Suprapubic skin (tissue), 4 donors: Measurements from ENCODE around the gene SLC25A40. TPM values are rescaled to one million over a fixed set of nuclear protein-coding genes. Genes with fewer than 3 reads are reported as not detected.

Experiments
- DNase-seq, 2 donors: peaks; one replicate each; pipeline ENCODE4 v3.0.0-alpha.2; 2019; ENCODE audit warnings: low spot score in 2 of 2
- H3K27ac ChIP-seq: fragments of 200-600 bp; sonication (generic); one replicate; pipeline ENCODE4 v1.5.1; 2019
- H3K27me3 ChIP-seq: fragments of 200-600 bp; sonication (generic); one replicate; pipeline ENCODE4 v1.5.1; 2019
- H3K36me3 ChIP-seq: fragments of 200-600 bp; sonication (generic); one replicate; pipeline ENCODE4 v1.5.1; 2019
- H3K4me1 ChIP-seq: fragments of 200-600 bp; sonication (generic); one replicate; pipeline ENCODE4 v1.5.1; 2019
- H3K4me3 ChIP-seq: fragments of 200-600 bp; sonication (generic); one replicate; pipeline ENCODE4 v1.5.1; 2019; ENCODE audit warnings: mild to moderate bottlenecking
- H3K9me3 ChIP-seq: fragments of 200-600 bp; sonication (generic); one replicate; pipeline ENCODE4 v1.5.1; 2019
- CTCF ChIP-seq, 2 donors: fragments of 200-600 bp in 1 of 2; fragments of 450-650 bp in 1 of 2; sonication (generic) in 1 of 2; IDR thresholded peaks; one replicate each; pipeline ENCODE4 v1.5.1; 2016 to 2019; ENCODE audit warnings: antibody characterized with exemption in 2 of 2, mild to moderate bottlenecking in 1 of 2, moderate library complexity in 1 of 2
- EP300 ChIP-seq: sonication (generic); formaldehyde crosslinking; IDR thresholded peaks from one replicate; pipeline ENCODE4 v1.6.1; 2017; ENCODE audit warnings: antibody characterized with exemption
- POLR2A ChIP-seq, 2 donors: fragments of 450-650 bp; IDR thresholded peaks; one replicate each; pipeline ENCODE4 v1.6.1; 2017; ENCODE audit warnings: antibody characterized with exemption in 2 of 2, mild to moderate bottlenecking in 2 of 2, moderate library complexity in 2 of 2
- POLR2AphosphoS5 ChIP-seq, 3 donors: sonication (generic); formaldehyde crosslinking; IDR thresholded peaks; one replicate each; pipeline ENCODE4 v1.6.1; 2017; ENCODE audit warnings: antibody characterized with exemption in 3 of 3
- WGBS: methylation state at CpG from one replicate; pipeline ENCODE4 v1.1.5; 2018; 5-methylcytosine and 5-hydroxymethylcytosine counted together
- total RNA-seq, 4 donors: library from RNA; depleted of rRNA; stranded (reverse); fragments of >200 nt; gene quantifications; one replicate each; pipeline ENCODE4 v1.1.0, GENCODE V29; 2016

The SLC25A40 gene
- total RNA-seq, 4 donors from 2014 or later = 14.5 to 68.8 (median 19.8) TPM

DNA sequence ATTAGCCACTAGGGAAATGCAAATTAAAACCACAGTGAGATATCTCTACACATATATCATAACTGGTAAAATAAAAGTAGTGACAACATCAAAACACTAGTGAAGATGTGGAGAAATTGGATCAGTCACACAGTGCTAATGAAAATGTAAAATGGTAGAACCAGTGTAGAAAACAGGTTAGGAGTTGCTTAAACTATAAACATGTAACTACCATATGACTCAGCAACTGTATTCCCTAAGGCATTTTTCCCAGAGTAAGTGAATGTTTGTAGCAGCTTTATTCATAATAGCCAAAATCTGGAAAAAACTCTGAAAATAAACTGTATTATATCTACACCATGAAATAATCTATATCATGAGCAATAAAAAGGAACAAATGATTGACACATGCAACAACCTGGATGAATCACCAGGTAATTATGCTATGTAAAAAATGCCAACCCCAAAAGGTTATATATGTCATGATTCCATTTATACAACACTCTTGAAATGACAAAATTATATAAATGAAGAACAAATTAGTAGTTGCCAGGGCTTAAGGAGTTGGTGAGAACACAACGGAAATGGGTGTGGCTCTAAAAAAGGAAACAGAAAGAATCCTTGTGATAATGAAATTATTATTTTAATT, 22.8 kb downstream of the SLC25A40 start:
- Histone ChIP-seq H3K4me1 (no peaks in the 10 kb centered on the region), H3K9me3 (no peaks in the 10 kb centered on the region), H3K4me3 (no peak overlapping the region), H3K36me3 (peaks cover 34% of the 10 kb centered on the region), H3K27me3 (no peaks in the 10 kb centered on the region), H3K27ac (no peak overlapping the region)
- WGBS = 70% methylated on average over 1 of the region's 1 CpG
- DNase-seq = no peak
- TF ChIP-seq CTCF (IDR thresholded peaks at IDR 0.05) (no peak), EP300 (no peak), POLR2A (IDR thresholded peaks at IDR 0.05) (no peak), POLR2AphosphoS5 (IDR thresholded peaks at IDR 0.05) (no peak)

- Histone ChIP-seq H3K4me3 (no peak overlapping the region), H3K9me3 (no peaks in the 10 kb centered on the region), H3K36me3 (peaks cover 24% of the 10 kb centered on the region), H3K27me3 (no peaks in the 10 kb centered on the region), H3K27ac (no peak overlapping the region), H3K4me1 (no peaks in the 10 kb centered on the region)
- no peak for TF ChIP-seq EP300
- no peak for TF ChIP-seq POLR2A (IDR thresholded peaks at IDR 0.05)
- no peak for TF ChIP-seq POLR2AphosphoS5 (IDR thresholded peaks at IDR 0.05)
- TF ChIP-seq CTCF (IDR thresholded peaks at IDR 0.05) = no peak
- DNase-seq = no peak
- WGBS = 96% methylated on average over 6 of the region's 6 CpGs
These were observed 23.9 kb downstream of the SLC25A40 start for GRCh38 chr7:87852306-87852705.

DNA sequence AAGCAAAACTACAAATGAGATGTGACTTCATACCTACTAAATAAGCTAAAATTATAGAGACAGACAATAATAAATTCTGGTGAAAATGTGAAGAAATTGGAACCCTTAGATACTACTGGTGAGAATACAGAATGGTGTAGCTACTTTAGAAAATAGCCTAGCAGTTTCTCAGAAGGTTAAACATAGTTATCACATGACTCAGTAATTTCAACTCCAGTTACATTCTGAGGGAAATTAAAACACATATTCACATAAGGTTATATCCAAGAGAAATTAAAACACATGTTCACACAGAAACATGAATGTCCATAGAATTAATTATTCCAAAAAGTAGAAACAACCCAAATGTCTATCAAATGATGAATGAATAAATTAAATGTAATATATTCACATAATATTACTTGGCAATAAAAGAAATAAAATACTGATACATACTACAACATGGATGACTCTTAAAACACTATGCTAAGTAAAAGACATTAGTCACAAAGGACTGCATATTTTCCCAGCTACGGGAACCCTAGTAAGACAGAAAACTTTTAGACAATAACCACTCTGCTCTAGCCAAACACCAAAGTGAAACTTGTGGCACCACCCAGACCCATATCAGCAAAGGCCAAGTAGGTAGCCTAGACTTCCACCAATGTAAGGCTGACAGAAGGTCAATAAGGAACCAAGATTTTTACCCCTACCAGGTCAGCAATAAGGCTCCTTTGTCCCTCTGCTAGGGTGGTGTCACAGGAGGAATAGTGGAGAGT, 25.1 kb downstream of the SLC25A40 start:
- Histone ChIP-seq H3K27ac (no peak overlapping the region), H3K9me3 (no peaks in the 10 kb centered on the region), H3K36me3 (peaks cover 30% of the 10 kb centered on the region), H3K4me3 (no peak overlapping the region), H3K27me3 (no peaks in the 10 kb centered on the region), H3K4me1 (no peaks in the 10 kb centered on the region)
- 93% methylated on average over 1 of the region's 1 CpG for WGBS
- DNase-seq = no peak
- TF ChIP-seq EP300 (no peak), CTCF (IDR thresholded peaks at IDR 0.05) (no peak), POLR2A (IDR thresholded peaks at IDR 0.05) (no peak), POLR2AphosphoS5 (IDR thresholded peaks at IDR 0.05) (no peak)

DNA sequence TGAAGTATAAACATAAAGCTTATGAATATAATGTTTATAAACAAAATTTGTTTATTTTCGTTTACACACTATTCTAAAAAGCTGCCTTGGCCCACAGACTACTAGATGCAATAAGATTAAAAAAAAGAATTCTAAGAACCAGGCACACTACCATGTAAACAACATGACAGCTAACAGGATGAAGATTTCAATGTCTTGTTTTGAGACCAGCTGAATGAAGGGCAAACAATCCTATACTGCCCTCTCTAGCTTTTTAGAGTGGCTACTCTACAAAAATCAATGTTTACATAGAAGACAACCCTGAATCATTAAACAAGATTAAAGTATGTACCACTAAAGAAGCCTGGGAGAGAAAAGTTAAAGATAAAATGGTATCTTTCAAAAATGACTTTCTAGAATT, 38.6 kb downstream of the SLC25A40 start:
- Histone ChIP-seq H3K4me3 (no peak overlapping the region), H3K27ac (no peak overlapping the region), H3K9me3 (no peaks in the 10 kb centered on the region), H3K27me3 (no peaks in the 10 kb centered on the region), H3K4me1 (no peaks in the 10 kb centered on the region), H3K36me3 (peaks cover 6% of the 10 kb centered on the region)
- 53% methylated on average over 1 of the region's 1 CpG for WGBS
- no peak for TF ChIP-seq POLR2A (IDR thresholded peaks at IDR 0.05)
- TF ChIP-seq CTCF (IDR thresholded peaks at IDR 0.05) = no peak
- no peak for TF ChIP-seq POLR2AphosphoS5 (IDR thresholded peaks at IDR 0.05)
- no peak for TF ChIP-seq EP300
- DNase-seq = no peak

DNA sequence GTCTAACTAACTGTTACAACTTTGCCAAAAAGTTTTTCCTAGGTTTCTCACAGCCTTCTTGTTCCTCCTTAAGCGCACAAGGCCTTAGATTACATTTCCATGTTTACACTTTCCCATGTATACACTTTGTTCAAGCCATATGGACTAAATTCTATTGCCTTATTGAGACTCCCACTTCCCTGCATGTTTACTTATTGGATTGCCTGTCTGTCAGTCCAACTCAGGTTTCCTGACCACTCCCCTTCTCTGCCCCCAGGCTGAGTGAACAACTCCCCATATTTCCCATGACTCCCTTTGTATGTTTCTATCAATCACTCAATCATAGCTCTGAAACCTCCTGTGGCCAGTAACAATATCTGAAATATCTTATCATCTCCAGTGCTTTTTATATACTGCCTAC, 43.0 kb downstream of the SLC25A40 start:
- peaks cover 4% of the 10 kb centered on the region for H3K36me3 ChIP-seq
- DNase-seq = no peak
- no peak overlapping the region for H3K27ac ChIP-seq
- TF ChIP-seq POLR2A (IDR thresholded peaks at IDR 0.05) (no peak), CTCF (IDR thresholded peaks at IDR 0.05) (no peak), POLR2AphosphoS5 (IDR thresholded peaks at IDR 0.05) (no peak), EP300 (no peak)
- no peaks in the 10 kb centered on the region for H3K4me1 ChIP-seq
- WGBS = 100% methylated on average over 1 of the region's 1 CpG
- H3K9me3 ChIP-seq = no peaks in the 10 kb centered on the region
- H3K4me3 ChIP-seq = no peak overlapping the region
- no peaks in the 10 kb centered on the region for H3K27me3 ChIP-seq
